Ishikawa (cell line): ENCODE results near the gene MEDAG.

Experiments
- CEBPB ChIP-seq: IDR thresholded peaks from 2 replicates; pipeline ENCODE4 v1.6.1; 2012
- CREB1 ChIP-seq: IDR thresholded peaks from 2 replicates; pipeline ENCODE4 v1.6.1; 2012; ENCODE audit warnings: low read depth
- EGR1 ChIP-seq: IDR thresholded peaks from 2 replicates; pipeline ENCODE4 v1.6.1; 2012
- EP300 ChIP-seq: IDR thresholded peaks from 2 replicates; pipeline ENCODE4 v1.6.1; 2012; ENCODE audit warnings: borderline replicate concordance
- FOXM1 ChIP-seq: IDR thresholded peaks from 2 replicates; pipeline ENCODE4 v1.6.1; 2012; ENCODE audit warnings: low read depth, borderline replicate concordance
- NFIC ChIP-seq: IDR thresholded peaks from 2 replicates; pipeline ENCODE4 v1.6.1; 2012
- RAD21 ChIP-seq: IDR thresholded peaks from 2 replicates; pipeline ENCODE4 v1.6.1; 2012; ENCODE audit warnings: low read depth
- TAF1 ChIP-seq: IDR thresholded peaks from 2 replicates; pipeline ENCODE4 v1.6.1; 2012; ENCODE audit warnings: low read depth, mild to moderate bottlenecking
- TCF12 ChIP-seq: IDR thresholded peaks from 2 replicates; pipeline ENCODE4 v1.6.1; 2012; ENCODE audit warnings: low read depth
- TEAD4 ChIP-seq: IDR thresholded peaks from 2 replicates; pipeline ENCODE4 v1.6.1; 2012
- YY1 ChIP-seq: IDR thresholded peaks from 2 replicates; pipeline ENCODE4 v1.6.1; 2012; ENCODE audit warnings: low read depth
- ZBTB7A ChIP-seq: IDR thresholded peaks from 2 replicates; pipeline ENCODE4 v1.6.1; 2012; ENCODE audit warnings: low read depth
- TF ChIP-seq, protein P1 (sequence below): IDR thresholded peaks from 2 replicates; pipeline ENCODE4 v1.6.1; 2012
- TF ChIP-seq, protein P2 (sequence below): IDR thresholded peaks from 2 replicates; pipeline ENCODE4 v1.6.1; 2012; ENCODE audit warnings: low read depth, mild to moderate bottlenecking
- TF ChIP-seq, protein P3 (sequence below): IDR thresholded peaks from 2 replicates; pipeline ENCODE4 v1.6.1; 2012

Gene MEDAG

DNA sequence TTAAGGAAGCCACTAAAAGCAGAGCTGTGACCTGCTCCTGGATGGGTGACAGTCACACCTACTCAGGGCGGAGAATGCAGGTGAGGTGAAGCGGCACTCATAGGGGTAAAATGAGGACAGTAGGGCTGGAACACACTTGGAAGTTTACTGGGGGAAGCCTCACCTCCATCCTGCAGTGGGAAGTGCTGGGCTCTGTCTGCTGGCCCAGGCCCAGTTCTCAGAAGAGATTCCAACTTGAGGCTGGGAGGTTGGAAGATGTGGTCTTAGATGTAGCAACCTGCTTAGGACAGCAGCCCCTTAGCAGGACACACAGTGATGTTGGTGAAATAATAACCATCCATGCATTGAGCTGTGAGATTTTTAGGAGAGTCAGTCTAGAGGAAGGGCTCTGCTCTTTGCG, 4.6 kb downstream of the MEDAG start:
- TF ChIP-seq, protein P1, sequence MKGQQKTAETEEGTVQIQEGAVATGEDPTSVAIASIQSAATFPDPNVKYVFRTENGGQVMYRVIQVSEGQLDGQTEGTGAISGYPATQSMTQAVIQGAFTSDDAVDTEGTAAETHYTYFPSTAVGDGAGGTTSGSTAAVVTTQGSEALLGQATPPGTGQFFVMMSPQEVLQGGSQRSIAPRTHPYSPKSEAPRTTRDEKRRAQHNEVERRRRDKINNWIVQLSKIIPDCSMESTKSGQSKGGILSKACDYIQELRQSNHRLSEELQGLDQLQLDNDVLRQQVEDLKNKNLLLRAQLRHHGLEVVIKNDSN, result no peak
- TF ChIP-seq, protein P2, sequence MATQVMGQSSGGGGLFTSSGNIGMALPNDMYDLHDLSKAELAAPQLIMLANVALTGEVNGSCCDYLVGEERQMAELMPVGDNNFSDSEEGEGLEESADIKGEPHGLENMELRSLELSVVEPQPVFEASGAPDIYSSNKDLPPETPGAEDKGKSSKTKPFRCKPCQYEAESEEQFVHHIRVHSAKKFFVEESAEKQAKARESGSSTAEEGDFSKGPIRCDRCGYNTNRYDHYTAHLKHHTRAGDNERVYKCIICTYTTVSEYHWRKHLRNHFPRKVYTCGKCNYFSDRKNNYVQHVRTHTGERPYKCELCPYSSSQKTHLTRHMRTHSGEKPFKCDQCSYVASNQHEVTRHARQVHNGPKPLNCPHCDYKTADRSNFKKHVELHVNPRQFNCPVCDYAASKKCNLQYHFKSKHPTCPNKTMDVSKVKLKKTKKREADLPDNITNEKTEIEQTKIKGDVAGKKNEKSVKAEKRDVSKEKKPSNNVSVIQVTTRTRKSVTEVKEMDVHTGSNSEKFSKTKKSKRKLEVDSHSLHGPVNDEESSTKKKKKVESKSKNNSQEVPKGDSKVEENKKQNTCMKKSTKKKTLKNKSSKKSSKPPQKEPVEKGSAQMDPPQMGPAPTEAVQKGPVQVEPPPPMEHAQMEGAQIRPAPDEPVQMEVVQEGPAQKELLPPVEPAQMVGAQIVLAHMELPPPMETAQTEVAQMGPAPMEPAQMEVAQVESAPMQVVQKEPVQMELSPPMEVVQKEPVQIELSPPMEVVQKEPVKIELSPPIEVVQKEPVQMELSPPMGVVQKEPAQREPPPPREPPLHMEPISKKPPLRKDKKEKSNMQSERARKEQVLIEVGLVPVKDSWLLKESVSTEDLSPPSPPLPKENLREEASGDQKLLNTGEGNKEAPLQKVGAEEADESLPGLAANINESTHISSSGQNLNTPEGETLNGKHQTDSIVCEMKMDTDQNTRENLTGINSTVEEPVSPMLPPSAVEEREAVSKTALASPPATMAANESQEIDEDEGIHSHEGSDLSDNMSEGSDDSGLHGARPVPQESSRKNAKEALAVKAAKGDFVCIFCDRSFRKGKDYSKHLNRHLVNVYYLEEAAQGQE, result no peak
- TF ChIP-seq TCF12 (no peak), TAF1 (no peak), ZBTB7A (no peak), FOXM1 (no peak), TEAD4 (no peak), CEBPB (no peak), RAD21 (no peak), CREB1 (no peak), YY1 (no peak), EGR1 (no peak)
- TF ChIP-seq, protein P3, sequence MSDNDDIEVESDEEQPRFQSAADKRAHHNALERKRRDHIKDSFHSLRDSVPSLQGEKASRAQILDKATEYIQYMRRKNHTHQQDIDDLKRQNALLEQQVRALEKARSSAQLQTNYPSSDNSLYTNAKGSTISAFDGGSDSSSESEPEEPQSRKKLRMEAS, result no peak

DNA sequence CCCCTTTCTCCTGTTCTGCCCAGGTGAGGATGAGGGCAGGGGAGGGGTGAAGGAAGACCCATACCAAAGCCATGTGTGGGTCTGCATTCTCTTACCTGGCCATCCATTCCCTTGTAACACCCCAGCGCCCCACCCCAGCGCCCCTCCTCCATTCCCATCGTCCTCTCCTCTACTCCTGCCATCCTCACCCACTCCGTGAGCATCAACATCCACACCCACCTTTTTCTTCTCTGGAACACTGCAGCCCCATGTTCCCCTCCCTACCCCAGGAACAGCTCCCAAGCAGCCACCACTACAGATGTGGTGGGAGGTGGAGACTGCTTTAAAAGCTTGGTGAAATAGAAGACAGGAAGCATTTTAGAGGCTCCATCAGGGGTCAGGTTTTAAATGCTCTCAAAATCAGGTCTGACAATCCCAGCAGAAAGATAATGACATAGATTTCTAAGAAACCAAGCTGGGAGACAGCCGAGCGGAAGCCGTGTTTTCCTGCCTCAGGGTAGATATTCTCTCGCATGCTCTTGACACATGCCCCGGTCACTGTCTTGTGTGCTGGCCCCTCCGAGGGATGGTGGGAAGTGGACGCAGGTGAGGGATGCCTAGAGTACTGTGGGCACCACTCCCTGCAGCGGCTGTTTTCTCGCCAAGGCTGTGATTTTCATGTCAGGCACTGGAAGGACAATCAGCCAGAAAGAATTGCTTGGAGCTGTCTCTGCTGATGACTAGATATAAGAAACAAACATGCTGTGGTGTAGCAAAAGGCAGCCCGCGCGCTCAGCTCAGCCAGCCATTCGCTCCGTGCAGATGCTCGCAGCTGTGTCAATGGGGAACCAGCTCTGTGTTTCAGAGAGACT, 9.8 kb downstream of the MEDAG start:
- TF ChIP-seq NFIC (no peak), YY1 (no peak), RAD21 (no peak), TCF12 (no peak), CREB1 (no peak), EGR1 (no peak), FOXM1 (no peak), ZBTB7A (no peak), TEAD4 (no peak), CEBPB (no peak), EP300 (no peak), TAF1 (no peak)
- TF ChIP-seq, protein P1, result no peak
- TF ChIP-seq, protein P2, result no peak

DNA sequence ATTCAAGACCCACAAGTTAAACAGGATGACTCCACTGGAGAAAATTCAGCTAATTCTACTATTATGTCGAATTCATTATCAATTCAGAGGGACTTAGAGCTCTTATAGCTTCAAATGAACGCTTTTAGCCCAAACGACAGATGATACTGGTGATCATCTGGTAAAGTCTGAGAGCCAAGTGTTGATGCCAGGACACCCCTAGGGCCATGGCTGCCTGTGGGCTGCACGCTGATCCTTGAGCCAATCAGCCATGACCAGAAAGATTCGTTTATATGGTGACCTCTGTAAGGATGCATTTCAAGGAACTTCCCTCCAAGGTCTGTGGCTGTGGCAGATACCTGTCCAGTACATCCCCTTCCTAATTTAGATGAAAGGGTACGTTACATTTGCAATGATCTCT, 10.9 kb downstream of the MEDAG start:
- TF ChIP-seq CEBPB (no peak), TAF1 (no peak), YY1 (no peak), ZBTB7A (no peak), RAD21 (no peak), EGR1 (no peak), CREB1 (no peak), EP300 (no peak), TEAD4 (no peak)
- TF ChIP-seq, protein P2, result no peak
- TF ChIP-seq, protein P3, result no peak
- TF ChIP-seq, protein P1, result no peak
